GM19397 (cell line): ENCODE data around the gene AXIN1.
"Not testable (repeated sequence)": the region's sequence is repeated elsewhere in the genome, so short reads cannot be mapped to it uniquely, and the experiment has no call there.

Experiments used
- ATAC-seq: cut with Tn5 transposase; IDR thresholded peaks from one replicate; pipeline ENCODE4 v1.9.1; 2021; ENCODE audit warnings: mild to moderate bottlenecking, moderate library complexity; ENCODE audit not compliant: unreplicated experiment

Gene AXIN1

GRCh38 chr16:352547-353403 is at the start of gene AXIN1:
Gene AXIN1 (minus strand): TSS chr16:352723. CDS start chr16:347025, 5,698 bp downstream.
- peak; percentile 57 for ATAC-seq

- ATAC-seq, result peak; percentile 60
These were observed 49.2 kb upstream of the AXIN1 start, which contains the start of gene DECR2 for GRCh38 chr16:401468-402348. Gene DECR2 (plus strand): TSS chr16:401885. CDS start chr16:401964, 79 bp downstream.

- ATAC-seq, result no peak
These were observed 47.6 kb upstream of the AXIN1 start for GRCh38 chr16:400061-400591.

- no peak for ATAC-seq
These were observed 47.0 kb upstream of the AXIN1 start for GRCh38 chr16:399340-400019.

- no peak for ATAC-seq
These were observed 46.2 kb upstream of the AXIN1 start for GRCh38 chr16:398561-399339.

- ATAC-seq, result no peak
These were observed 45.3 kb upstream of the AXIN1 start for GRCh38 chr16:397736-398332.

GRCh38 chr16:397135-397661 is 44.7 kb upstream of the AXIN1 start, which contains the start of gene NME4:
Gene NME4 (plus strand): TSS chr16:397199. CDS start chr16:397223, 24 bp downstream.
- no peak for ATAC-seq

- ATAC-seq, result no peak
These were observed 44.1 kb upstream of the AXIN1 start for GRCh38 chr16:396605-397004.

- ATAC-seq, result no peak
These were observed 43.7 kb upstream of the AXIN1 start for GRCh38 chr16:396199-396598.

- no peak for ATAC-seq
These were observed 40.0 kb upstream of the AXIN1 start for GRCh38 chr16:392450-393030.

GRCh38 chr16:391885-392335 is 39.4 kb upstream of the AXIN1 start:
- no peak for ATAC-seq

- ATAC-seq, result no peak
These were observed 36.8 kb upstream of the AXIN1 start for GRCh38 chr16:389352-389751.

- not testable (repeated sequence) for ATAC-seq
These were observed 35.5 kb upstream of the AXIN1 start for GRCh38 chr16:387761-388666.

GRCh38 chr16:386641-387156 is 34.2 kb upstream of the AXIN1 start:
- ATAC-seq, result no peak

- ATAC-seq, result no peak
These were observed 31.0 kb upstream of the AXIN1 start for GRCh38 chr16:383326-384051.

GRCh38 chr16:381789-382717 is 29.5 kb upstream of the AXIN1 start, which contains the start of gene PGAP6:
Gene PGAP6 (minus strand): TSS chr16:381978. CDS start chr16:381821, 157 bp downstream.
- ATAC-seq, result peak; percentile 50
